HTR-8/SVneo (cell line): ENCODE results near the gene NTSR1.

ENCODE experiments used
- DNase-seq: peaks from one replicate; pipeline ENCODE4 v3.0.0; 2011; ENCODE audit warnings: low spot score, mixed read lengths; ENCODE audit not compliant: insufficient read length
- FAIRE-seq: peaks from 2 replicates; lab custom pipeline; 2011; peaks lifted over from hg19 to GRCh38; lab: Jason Lieb, UNC

Gene NTSR1

GRCh38 chr20:62692176-62692575, 16.5 kb upstream of the NTSR1 start:
- FAIRE-seq: no peak
- no peak for DNase-seq

- DNase-seq (no peak), FAIRE-seq (no peak)
Measured at GRCh38 chr20:62692801-62693523, 15.7 kb upstream of the NTSR1 start.

- DNase-seq (no peak), FAIRE-seq (peak; percentile 4)
Measured at GRCh38 chr20:62693524-62693922, 15.1 kb upstream of the NTSR1 start.

GRCh38 chr20:62694106-62694505, 14.5 kb upstream of the NTSR1 start:
- FAIRE-seq (peak; percentile 44), DNase-seq (no peak)

GRCh38 chr20:62694868-62695267, 13.8 kb upstream of the NTSR1 start:
- no peak for DNase-seq
- no peak for FAIRE-seq

- FAIRE-seq (peak; percentile 89), DNase-seq (no peak)
Measured at GRCh38 chr20:62695448-62696414, 12.9 kb upstream of the NTSR1 start.

- DNase-seq (no peak), FAIRE-seq (no peak)
Measured at GRCh38 chr20:62696434-62696957, 12.1 kb upstream of the NTSR1 start.

- no peak for DNase-seq
- FAIRE-seq: peak; percentile 67
Measured at GRCh38 chr20:62696989-62697388, 11.6 kb upstream of the NTSR1 start.

- DNase-seq (no peak), FAIRE-seq (peak; percentile 82)
Measured at GRCh38 chr20:62697468-62697912, 11.1 kb upstream of the NTSR1 start.

GRCh38 chr20:62698231-62698630, 10.4 kb upstream of the NTSR1 start:
- FAIRE-seq (no peak), DNase-seq (no peak)

- no peak for DNase-seq
- no peak for FAIRE-seq
Measured at GRCh38 chr20:62699296-62699695, 9.3 kb upstream of the NTSR1 start.

- FAIRE-seq: no peak
- DNase-seq: no peak
Measured at GRCh38 chr20:62699741-62700140, 8.9 kb upstream of the NTSR1 start.

GRCh38 chr20:62700261-62700930, 8.2 kb upstream of the NTSR1 start:
- no peak for FAIRE-seq
- no peak for DNase-seq

- FAIRE-seq (peak; percentile 87), DNase-seq (no peak)
Measured at GRCh38 chr20:62701161-62702012, 7.2 kb upstream of the NTSR1 start.

- FAIRE-seq: no peak
- no peak for DNase-seq
Measured at GRCh38 chr20:62702013-62702300, 6.7 kb upstream of the NTSR1 start.

- FAIRE-seq (peak; percentile 98), DNase-seq (peak; percentile 100)
Measured at GRCh38 chr20:62702895-62703852, 5.5 kb upstream of the NTSR1 start.

- peak; percentile 13 for FAIRE-seq
- DNase-seq: peak; percentile 37
Measured at GRCh38 chr20:62703853-62704228, 4.8 kb upstream of the NTSR1 start.

- DNase-seq: peak; percentile 87
- FAIRE-seq: peak; percentile 99
Measured at GRCh38 chr20:62704341-62704948, 4.2 kb upstream of the NTSR1 start.
